CD4-positive, alpha-beta T cell treated with Interferon alpha-2 for 1 hour (primary cell): ENCODE results near the gene FMNL1.

Source experiments
- DNase-seq, 2 donors: peaks; one replicate each; pipeline ENCODE4 v3.0.0-alpha.2; 2020 to 2022

The FMNL1 gene, protein sequence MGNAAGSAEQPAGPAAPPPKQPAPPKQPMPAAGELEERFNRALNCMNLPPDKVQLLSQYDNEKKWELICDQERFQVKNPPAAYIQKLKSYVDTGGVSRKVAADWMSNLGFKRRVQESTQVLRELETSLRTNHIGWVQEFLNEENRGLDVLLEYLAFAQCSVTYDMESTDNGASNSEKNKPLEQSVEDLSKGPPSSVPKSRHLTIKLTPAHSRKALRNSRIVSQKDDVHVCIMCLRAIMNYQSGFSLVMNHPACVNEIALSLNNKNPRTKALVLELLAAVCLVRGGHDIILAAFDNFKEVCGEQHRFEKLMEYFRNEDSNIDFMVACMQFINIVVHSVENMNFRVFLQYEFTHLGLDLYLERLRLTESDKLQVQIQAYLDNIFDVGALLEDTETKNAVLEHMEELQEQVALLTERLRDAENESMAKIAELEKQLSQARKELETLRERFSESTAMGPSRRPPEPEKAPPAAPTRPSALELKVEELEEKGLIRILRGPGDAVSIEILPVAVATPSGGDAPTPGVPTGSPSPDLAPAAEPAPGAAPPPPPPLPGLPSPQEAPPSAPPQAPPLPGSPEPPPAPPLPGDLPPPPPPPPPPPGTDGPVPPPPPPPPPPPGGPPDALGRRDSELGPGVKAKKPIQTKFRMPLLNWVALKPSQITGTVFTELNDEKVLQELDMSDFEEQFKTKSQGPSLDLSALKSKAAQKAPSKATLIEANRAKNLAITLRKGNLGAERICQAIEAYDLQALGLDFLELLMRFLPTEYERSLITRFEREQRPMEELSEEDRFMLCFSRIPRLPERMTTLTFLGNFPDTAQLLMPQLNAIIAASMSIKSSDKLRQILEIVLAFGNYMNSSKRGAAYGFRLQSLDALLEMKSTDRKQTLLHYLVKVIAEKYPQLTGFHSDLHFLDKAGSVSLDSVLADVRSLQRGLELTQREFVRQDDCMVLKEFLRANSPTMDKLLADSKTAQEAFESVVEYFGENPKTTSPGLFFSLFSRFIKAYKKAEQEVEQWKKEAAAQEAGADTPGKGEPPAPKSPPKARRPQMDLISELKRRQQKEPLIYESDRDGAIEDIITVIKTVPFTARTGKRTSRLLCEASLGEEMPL

DNA sequence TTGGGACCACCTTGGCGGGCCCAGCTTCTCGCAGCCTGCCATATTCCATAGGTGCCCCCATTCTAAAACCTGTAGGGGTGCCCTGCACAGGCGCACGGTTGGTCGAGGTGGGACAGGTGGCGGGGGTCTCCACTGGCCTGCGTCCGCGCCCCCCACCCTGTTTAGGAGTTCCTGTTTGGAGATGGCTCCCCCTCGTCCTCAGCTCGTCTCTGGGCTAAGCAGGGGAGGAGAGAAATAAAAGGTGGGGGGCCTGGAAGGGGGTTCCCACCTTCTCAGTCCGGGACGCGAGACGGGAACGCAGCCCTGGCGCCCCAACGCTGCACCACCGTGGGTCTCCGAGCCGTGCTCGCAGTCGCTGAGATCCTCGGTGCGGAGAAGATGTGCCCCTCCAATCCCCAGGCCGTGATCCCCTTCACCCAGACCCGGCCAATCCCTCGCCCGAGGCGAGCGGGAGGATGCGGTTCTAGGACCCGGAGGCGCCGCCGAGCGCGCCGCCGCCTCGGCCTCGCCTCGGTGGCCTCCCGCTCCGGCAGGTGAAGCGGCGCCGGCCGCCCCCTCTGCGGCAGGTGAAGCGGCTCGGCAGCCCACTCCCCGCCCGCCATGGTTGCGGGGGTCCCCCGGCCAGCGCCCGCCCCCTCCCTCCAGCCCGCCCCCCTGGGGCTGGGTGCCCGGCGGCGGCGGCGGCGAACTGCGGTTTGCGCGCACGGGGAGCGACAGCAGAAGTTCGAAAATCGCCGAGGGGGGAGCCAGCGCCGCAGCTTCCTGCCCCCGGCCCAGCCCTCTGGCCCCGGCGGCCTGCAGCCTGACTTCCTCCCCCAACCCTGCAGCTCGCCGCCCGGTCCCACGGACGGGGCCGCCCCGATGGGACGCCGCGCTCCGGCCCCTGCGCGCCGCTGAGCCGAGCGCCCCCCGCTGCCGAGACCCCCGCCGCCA is at the start of gene FMNL1:
Gene FMNL1, plus strand, starts transcription at position 805 of the 933 bp plus-strand sequence. CDS start 240 bp downstream, outside the sequence.
- DNase-seq = peak; percentile 67 to 71

DNA sequence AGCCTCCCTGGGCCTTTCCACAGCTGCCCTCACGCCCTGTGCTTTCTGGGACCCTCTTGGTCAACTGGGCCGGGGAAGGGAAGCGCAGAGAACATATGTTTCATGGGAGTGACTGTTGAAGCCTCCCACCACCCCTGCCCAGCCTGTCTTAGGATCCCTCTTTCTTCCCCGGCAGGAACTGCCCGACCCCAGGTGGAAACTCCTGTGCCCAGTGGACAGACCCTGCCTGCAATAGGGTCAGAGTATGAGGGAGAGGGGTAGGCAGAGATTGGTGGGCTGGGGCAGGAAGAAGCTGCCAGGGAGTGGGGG is 49.5 kb upstream of the FMNL1 start:
- no peak for DNase-seq

DNA sequence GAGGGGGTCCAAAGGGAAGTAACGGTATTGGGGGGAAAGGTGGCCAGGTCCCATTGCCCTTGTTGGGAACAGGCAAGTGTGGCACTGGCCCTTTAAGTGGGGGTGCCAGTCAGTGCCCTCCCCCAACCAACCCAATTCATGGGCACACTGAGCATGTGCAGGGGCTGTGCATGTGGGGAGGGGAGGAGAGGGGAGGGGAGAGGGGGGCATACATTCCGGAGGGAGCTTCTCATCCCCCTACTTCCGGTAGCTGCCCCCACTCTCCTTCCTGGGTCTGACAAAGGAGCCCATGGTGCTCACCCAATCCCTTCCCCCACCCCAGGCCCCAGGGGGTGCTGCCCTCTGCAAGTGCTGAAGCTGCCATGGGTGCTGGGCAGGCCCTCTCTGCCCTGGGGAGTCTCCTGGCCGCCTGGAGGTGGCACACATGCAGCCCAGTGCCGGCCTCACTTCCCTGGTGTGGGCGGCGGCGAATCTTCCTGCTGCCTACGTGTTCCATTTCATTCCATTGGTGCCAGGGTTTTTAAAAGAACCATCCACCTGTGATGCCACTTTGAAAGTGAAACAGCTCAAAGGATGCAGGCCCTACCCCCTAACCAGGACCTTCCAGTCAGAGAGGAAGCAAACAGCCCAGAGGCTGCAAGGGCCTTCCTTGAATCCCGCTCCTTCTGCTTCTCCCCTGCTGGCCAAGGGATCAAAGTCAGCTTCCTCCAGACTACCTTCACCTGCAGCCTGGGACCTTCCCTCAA is 49.0 kb upstream of the FMNL1 start:
- DNase-seq = peak; percentile 34 to 64

DNA sequence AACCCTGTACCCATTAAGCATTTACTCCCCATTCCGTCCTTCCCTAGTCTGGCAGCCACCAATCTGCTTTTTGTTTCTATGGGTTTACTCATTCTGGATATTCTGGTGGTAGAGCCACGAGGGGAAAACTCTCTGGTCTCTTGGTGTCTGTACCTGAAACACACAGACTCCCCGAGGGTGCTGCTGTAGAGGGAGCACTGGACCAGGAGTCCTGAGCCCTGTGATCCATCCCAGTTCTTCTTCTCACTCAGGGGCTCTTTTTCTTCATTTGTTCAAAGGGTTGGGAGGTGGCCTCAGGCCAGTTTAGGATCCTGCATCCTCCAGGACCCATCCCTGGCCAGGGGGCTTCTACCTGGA is 45.9 kb upstream of the FMNL1 start:
- no peak for DNase-seq

DNA sequence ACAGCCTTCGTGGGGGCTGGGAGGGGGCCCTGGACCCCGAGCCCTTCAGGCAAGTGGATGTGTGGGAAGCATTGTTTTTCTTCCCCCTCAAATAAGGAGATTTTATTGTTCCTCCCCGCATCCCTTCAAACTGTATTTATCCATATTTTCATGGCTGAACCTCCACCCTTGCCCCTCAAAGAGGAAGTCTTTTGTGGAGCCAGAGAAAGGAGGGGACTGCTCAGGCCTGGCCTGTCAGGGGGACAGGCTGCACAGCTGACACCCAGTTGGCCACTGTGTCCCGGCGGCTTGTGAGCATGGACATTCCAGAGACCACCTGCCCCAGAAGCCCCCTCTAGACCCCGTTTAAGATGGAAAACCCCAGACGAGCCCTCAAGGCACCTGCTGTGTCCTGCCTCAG is 44.1 kb upstream of the FMNL1 start:
- no peak for DNase-seq

DNA sequence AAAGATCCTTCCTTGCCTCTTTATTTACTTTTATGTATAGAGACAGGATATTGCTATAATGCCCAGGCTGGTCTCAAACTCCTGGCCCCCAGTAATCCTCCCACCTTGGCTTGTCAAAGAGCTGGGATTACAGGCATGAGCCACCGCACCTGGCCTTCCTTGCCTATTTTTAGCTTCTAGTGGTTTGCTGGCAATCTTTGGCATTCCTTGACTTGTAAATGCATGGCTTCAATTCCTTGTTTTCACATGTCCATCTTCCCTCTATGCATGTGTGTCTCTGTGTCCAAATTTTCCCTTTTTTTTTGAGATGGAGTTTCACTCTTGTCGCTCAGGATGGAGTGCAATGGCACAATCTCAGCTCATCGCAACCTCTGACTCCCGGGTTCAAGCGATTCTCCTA is 37.5 kb upstream of the FMNL1 start:
- DNase-seq = no peak

DNA sequence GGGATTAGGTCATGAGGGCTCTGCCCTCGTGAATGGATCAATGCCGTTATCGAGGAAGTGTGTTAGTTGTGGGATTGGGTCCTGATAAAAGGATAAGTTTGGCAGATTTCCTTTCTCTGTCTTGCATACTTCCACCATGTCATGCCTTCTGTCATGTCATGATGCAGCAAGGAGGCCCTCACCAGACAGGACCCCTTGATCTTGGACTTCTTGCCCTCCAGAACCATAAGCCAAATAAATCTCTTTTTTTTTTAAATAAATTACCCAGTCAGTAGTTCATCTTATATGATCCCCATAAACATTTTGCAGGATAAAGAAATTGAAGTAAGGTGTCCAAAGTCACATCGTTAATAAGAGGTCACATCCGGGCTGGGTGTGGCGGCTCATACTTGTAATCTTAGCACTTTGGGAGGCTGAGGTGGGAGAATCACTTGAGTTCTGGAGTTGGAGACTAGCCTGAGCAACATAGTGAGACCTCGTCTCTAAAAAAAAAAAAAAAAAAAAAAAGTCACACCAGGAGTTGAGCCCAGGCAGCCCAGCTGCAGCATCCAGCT is 34.8 kb upstream of the FMNL1 start:
- DNase-seq = no peak

DNA sequence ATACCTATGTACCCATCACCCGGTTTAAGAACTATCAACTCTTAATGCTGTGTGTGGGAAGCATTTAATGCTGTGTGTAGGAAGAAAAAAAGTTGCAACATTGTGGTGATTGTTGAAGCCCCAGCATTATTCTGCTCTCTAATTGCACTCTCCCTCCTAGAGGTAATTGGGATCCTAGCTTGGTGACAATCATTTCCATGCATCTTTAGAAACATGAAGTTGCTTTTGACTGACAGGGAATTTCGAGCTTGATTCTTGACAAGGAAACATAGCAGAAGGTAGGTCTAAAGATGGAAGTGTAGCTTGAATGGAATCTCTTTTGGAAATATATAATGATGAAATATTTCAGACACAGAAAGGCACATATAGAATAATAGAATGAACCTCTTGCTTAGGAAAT is 32.7 kb upstream of the FMNL1 start:
- DNase-seq = no peak

DNA sequence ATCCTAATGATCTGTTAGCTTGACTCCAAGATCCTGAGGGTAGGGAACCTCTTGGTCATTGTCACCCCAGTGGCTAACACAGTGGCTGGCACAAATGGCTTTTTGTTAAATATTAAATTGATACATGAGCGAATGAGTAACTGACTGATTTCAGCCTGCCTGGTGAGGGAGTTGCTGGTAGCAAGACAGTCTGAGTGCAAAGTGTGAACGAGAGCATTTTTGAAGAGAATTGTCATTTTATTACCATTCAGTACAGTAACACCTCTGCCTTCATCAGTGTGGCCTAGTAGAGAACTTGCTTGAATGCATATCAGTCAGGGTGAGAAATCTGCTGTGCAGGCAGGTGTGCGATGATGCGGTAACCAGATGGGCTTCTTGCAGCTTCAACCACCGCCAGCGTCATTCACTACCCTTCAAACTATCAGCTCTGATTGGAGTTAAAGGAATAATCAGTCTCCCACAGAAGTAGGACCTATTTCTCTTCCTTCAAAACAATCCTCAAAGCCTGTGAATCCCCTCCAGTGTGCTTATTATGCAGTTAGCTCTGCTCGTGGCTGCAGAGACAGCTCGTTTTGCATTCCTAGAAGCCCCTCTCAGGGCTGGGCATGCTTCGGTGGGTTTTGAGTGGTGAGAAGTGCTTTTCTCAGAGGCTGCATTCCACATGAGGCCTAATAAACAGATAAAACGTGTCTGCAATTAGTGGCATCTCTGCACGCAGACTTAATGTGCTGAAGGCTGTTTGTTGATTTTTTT is 31.0 kb upstream of the FMNL1 start:
- no peak for DNase-seq

DNA sequence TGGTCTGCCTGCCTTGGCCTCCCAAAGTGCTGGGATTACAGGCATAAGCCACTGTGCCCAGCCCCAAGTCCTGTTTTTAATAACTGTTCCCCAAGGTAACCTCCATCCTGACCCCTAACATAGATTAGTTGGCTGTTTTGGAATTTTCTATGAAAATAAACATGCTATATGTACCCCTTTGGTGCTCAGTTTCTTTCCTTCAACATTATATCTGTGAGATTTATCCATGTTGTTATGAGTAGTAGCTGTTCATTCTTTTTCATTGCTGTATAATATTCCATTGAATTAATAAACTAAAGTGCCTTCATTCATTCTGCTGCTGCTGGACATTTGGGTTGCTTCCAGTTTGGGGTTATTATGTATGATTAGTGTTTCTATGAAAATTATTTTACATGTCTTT is 26.3 kb upstream of the FMNL1 start:
- DNase-seq = no peak

DNA sequence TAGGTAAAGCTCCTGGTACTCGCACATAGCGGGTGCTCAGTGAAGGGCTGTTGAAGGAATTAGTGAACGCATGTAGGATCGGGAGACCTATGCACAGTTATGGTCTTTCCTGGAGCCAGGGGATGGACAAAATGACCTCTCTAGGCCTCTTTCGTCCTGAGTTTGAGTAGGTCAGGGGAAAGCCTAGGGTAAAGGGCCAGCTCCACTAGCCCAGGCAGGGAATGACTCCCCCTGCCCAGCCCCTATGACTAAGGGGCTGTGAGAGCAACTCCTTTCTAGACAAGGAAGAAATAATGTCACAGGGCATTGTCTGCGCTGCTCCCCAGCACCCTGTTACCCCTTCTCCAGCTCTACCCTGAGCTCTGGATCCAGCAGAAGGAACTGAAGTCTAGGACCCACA is 24.6 kb upstream of the FMNL1 start:
- DNase-seq = no peak

DNA sequence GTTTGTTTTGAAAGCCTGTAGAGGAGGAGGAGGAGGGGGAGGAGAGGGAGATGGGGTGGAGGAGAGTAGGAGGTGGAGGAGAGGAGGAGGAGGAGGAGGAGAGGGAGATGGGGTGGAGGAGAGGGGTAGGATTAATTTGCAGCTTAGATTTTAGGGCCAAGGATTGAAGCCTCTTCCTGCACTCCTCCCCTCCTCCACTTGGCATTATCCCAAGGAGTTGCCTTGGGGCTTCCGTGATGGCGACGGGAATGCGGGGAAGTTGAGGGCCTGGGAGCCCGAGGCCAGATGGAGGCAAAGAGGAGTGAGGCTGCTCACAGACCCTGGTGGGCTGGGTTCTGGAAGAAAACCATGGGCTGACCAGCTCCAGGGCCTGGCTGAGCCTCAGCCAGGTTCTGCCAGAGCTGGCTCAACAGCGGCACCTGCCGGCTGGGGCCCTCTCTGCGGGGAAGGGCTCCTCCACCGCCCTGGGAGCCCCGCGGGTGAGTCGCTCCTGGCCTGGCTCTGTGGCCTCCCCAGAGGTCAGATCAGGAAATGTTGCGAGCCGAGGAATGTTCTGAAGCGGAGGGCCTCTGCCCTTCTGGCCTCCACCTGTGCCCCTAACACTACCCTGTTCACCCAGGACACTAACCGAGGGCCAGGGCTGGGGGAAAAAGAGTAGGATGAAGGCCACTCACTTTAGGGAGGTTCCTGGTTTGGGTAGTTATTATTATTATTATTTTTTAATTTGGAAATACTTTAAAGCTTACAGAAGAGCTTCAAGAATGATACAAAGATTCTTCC is 23.9 kb upstream of the FMNL1 start:
- peak; percentile 86 to 89 for DNase-seq

DNA sequence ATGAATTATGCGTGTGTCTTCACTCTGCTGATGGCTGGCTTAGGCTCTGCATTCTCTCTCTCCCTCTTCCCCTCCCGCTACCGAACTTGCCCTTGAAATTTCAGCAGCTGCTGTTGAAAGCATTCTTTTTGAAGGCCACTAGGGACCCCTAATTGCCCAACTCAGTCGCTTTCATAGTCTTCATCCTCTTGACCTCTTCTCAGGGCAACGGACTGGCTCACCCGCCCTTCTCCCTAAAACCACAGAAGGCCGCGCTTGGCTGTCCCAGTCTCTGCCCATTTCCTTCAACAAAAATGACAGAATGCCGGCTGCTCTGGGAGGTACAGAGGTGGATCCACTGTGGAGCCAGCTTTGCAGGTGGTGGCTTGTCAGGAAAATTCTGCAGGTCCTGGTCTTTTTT is 21.0 kb upstream of the FMNL1 start:
- peak in 1 of 2 donors; percentile 3 for DNase-seq

DNA sequence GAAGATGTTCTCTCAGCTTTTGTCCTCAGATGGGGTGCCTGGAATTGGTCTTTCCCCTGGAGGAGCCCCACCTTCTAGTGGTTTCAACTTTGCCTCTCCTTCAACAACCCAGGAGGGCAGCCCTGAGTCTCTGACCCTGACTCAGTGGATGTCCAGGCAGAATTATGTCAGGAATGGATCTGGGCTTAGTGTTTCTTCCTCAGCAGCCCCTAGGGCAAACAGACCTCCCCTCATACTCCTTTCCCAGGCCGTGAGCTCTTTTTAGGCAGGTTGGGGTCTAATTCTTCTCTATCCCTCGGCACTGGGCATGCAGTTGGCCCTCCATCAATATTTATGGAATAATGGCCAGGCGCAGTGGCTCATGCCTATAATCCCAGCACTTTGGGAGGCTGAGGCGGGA is 20.2 kb upstream of the FMNL1 start:
- DNase-seq = no peak

DNA sequence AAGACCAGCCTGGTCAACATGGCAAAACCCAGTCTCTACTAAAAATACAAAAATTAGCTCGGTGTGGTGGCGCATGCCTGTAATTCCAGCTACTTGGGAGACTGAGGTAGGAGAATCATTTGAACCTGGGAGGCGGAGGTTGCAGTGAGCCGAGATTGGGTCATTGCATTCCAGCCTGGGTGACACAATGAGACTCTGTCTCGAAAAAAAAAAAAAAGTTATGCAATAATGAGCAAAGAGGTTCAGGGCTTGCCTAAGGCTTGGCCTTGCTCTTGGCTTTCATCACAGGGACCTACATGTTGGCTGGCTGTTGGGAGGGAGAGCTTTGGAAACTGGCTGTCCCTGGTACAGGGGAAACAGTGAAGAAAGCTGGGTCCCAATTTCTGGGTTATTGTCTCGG is 19.8 kb upstream of the FMNL1 start:
- DNase-seq = peak in 1 of 2 donors; percentile 19

DNA sequence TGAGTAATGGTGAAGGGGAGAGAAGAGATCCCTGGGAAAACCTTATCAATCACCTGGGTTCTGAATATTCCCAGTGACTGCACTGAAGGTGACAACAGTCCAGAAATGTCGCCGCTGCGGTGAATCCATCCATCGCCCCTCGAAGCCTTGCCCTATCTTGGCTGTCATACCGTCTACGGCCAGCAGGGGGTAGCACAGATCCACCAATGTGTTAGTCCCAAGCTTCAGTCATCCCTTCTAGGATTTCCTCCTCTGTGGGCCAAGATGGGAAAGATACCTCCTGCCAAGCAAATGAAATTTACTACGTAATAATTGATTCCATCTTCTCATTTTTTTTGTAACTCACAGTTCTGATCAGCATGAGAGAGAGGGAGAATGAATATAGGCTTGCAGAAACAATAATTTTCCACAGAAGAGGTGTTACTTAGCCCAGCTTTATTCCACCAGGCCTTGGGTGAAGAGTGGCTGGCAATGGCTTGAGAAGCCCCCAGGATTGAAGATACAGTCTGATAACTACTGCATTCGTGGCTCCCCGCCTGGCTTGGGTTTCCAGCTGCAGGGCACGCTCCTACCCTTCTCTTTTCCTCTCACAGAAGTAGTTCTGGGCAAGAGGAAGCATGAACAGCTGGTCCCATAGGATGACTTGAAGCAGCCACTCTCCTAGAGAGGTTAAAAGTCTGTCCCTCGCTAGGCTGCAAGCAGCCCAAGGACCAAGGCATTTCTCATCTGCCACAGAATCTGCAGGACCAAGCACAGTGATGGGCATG is 2.6 kb upstream of the FMNL1 start:
- peak; percentile 79 to 88 for DNase-seq

DNA sequence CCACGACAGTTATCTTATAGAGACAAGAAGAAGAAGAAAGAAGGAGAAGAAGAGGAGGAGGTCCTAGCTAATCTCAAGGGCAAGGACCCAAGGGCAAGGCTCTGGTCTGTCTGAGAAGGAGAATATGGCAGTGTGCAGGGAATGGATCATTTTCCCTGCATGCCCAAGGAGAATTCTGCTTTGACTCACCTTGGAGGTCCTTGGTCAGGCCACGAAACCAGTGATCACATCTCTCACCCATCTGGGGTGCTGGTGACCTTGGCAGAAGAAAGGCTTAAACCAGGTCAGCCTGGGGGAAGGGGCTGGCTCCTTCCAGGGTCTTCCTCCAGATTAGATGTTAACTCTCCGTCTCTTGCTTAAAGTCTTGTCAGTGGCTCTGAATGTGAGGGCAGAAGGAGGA is 1.6 kb upstream of the FMNL1 start:
- DNase-seq = no peak

DNA sequence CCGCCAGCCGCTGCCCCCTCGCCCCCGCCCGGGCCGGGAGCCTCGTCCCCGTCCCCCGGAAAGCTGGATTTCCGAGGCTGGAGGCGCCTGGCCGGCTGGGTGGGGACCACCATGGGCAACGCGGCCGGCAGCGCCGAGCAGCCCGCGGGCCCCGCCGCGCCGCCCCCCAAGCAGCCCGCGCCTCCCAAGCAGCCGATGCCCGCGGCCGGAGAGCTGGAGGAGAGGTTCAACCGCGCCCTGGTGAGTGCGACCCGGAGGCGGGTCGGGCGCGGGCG is 266 bp downstream of the FMNL1 start:
- DNase-seq = no peak

DNA sequence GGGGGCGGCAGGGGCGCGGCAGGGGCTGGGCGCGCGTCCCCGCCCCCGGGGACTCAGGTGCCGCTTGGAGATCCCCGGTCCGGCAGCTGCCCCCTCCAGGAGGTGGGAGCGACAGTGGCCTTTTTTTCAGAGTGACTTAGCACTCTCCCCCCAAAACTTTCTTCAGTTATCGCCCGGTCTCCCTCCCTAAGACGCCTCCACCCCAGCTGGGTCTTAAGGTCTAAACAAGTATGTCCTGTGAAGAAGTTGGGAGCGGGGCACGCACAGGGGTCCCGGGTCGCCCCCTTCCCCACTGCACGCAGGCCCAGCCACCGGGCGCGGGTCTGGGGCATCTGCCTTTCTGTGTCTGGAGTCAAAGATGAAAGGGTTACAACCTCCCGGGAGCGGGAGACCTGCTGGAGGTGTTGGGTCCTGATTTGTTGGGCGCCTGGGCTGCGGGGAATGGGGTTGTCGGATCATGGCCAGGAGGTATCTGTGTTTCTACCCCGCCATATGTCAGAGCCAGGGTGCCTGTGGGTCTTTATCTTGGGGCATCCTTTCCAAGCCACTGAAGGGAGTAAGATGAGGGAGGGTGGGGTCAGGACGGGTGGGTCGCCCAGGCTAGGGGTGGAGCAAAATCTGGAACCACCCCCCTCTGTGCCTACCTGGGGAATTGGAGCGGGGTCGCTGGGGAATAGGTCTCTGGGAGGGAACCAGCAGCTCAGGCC is 757 bp downstream of the FMNL1 start:
- DNase-seq = peak; percentile 49 to 64
